SHP77 treated with DMSO at 0.1 percent for 48 hours (cell line): ENCODE results near the gene SPSB3.
"Not testable (repeated sequence)": the region's sequence is repeated elsewhere in the genome, so short reads cannot be mapped to it uniquely, and the experiment has no call there.

ENCODE experiments used
- DNase-seq: peaks from one replicate; lab custom pipeline; 2025; lab: John Stamatoyannopoulos, UW

SPSB3 gene

DNA sequence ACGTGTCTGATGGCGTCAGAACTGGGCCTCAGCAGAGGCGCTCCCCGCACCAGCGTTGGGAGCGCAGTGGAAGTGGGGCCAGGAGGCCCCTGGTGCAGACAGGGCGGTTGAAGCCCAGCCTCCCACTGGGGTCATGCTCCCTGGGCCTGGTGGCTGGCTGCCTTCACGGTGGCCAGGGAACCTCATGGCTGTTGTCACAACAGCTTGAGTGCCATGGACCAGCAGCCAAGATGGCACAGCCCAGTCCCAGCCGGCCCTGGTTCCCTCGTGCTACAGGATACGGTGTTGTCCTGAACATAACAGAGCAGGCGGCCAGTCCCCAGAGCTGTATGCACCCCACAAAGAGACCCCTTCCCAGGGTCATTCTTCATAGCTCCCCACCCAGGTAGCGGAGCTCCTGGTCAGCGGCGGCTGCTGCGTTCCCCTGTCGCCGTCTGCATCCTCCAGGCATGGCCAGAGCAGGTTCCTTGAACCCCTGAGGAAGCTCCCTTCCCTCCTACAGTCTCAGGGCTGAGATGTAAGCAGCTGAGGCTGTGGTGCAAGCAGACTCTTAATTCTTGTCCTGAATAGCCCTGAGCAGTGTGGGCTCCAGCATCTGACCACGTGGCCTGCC, 40.7 kb downstream of the SPSB3 start:
- no peak for DNase-seq

GRCh38 chr16:1740781-1741490, 41.4 kb downstream of the SPSB3 start:
- no peak for DNase-seq

DNA sequence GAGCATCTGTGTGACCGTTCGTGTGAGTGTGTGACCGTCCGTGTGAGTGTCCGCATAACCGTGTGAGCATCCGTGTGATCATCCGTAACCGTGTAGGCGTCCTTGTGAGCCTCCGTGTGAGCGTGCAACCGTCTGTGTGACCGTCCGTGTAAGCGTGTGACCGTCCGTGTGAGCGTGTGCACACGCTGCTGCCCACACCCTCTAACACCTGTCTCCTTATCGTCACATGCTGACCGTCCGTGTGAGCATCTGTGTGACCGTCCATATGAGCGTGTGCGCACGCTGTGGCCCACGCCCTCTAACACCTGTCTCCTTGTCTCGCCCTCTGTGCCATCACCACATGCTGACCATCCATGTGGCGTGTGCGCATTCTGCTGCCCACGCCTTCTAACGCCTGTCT, 42.1 kb downstream of the SPSB3 start:
- no peak for DNase-seq

- no peak for DNase-seq
These were observed 47.6 kb downstream of the SPSB3 start for GRCh38 chr16:1734816-1735215.

DNA sequence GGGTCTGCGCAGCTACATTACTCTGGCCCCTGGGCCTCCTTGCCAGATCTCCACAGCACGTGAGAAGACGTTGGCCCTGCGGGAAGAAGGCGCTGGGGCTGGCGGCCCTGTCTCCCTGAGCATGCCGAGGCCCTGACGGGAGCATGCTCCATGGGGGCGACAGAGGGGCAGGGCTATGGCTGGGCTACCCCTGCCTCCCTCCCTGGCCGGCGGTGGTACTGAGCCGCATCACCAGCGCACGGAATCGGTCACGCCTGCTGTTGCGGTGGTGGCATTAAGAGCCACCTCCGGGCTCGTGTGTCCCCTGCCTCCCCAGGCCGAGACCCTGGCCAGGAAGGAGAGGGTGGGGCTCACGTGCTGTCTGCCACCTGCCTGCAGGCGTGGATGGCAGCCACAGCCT, 48.2 kb downstream of the SPSB3 start:
- no peak for DNase-seq

DNA sequence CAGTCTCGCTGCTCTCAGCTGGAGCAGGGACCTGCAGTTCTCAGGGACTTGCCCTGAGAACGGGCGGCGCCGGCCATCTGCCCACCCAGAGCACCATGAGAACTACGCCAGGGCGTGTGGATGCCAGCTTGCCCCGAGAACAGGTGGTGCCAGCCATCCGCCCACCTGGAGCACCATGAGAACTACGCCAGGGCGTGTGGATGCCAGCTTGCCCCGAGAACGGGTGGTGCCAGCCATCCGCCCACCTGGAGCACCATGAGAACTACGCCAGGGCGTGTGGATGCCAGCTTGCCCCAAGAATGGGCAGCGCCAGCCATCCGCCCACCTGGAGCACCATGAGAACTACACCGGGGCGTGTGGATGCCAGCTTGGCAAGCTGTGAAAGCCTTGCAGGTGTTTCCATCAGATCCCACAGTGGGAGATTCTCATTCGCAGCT, 49.8 kb downstream of the SPSB3 start:
- DNase-seq: not testable (repeated sequence)

- DNase-seq: no peak
These were observed 50.3 kb downstream of the SPSB3 start for GRCh38 chr16:1732071-1732470.

- no peak for DNase-seq
These were observed 50.8 kb downstream of the SPSB3 start for GRCh38 chr16:1731603-1732002.

DNA sequence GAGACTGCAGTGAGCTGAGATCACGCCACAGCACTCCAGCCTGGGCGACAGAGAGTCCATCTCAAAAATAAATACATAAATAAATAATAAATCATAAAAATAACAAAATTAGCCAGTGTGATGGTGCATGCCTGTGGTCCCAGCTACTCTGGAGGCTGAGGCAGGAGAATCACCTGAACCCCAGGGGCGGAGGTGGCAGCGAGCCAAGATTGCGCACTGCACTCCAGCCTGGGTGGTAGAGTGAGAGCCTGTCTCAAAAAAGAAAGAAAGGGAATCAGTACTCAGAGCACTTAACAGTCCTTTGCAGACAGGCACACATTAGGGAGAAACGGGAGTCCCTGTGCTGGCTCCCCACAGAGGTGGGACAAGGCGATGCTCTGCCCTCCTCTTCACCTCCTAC, 51.3 kb downstream of the SPSB3 start:
- no peak for DNase-seq

DNA sequence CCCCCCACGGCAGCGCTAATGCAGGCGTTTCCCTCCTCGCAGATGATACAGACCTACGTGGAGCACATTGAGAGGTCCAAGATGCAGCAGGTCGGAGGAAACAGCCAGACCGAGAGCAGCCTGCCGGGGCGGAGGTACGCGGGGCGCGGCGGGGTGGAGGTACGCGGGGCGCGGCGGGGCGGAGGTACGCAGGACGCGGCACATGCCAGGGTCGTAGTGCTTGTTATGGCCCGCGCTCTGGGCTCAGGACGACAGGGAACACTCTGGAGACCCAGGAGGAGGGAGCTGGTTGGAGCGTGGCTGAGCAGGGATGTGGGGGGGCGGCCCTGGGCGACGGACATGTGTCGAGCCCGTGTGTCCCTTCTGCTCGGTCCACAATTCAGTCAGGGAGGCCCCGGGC, 52.9 kb downstream of the SPSB3 start:
- DNase-seq: no peak

- DNase-seq: no peak
These were observed 53.3 kb downstream of the SPSB3 start for GRCh38 chr16:1729026-1729425.

GRCh38 chr16:1727651-1728624, 54.4 kb downstream of the SPSB3 start:
- DNase-seq: no peak
